Esophagus muscularis mucosa (tissue), 4 donors: ENCODE data around the gene SAFB. TPM values are rescaled to one million over a fixed set of nuclear protein-coding genes. Genes with fewer than 3 reads are reported as not detected.

ENCODE experiments used
- DNase-seq: peaks from one replicate; pipeline ENCODE4 v3.0.0-alpha.2; 2017; ENCODE audit errors: extremely low spot score
- H3K27ac ChIP-seq, 4 donors: fragments of 200-600 bp; sonication (generic); replicated peaks in 1 of 4; 1 replicate in 3 of 4; 2 replicates in 1 of 4; pipeline ENCODE4 v1.5.1; 2016 to 2019; ENCODE audit warnings: mild to moderate bottlenecking in 1 of 4
- H3K27me3 ChIP-seq, 4 donors: fragments of 200-600 bp; sonication (generic); one replicate each; pipeline versions ENCODE4 v1.5.1 to v1.6.0; 2016 to 2019
- H3K36me3 ChIP-seq, 4 donors: fragments of 200-600 bp; sonication (generic); one replicate each; pipeline ENCODE4 v1.5.1; 2016 to 2019
- H3K4me1 ChIP-seq, 4 donors: fragments of 200-600 bp; sonication (generic); one replicate each; pipeline ENCODE4 v1.5.1; 2016 to 2019
- H3K4me3 ChIP-seq, 4 donors: fragments of 200-600 bp; sonication (generic); 1 replicate in 2 of 4; 2 replicates in 2 of 4; pipeline ENCODE4 v1.5.1; 2016 to 2019; ENCODE audit warnings: mild to moderate bottlenecking in 4 of 4, moderate library complexity in 1 of 4
- H3K9me3 ChIP-seq, 4 donors: fragments of 200-600 bp; sonication (generic); 1 replicate in 3 of 4; 2 replicates in 1 of 4; pipeline ENCODE4 v1.5.1; 2016 to 2019
- CTCF ChIP-seq, 3 experiments: fragments of 200-600 bp in 2 of 3; fragments of 450-650 bp in 1 of 3; sonication (generic) in 2 of 3; IDR thresholded peaks; one replicate each; pipeline ENCODE4 v1.5.1; 2017 to 2019; ENCODE audit warnings: antibody characterized with exemption in 3 of 3, mild to moderate bottlenecking in 2 of 3, moderate library complexity in 1 of 3
- EP300 ChIP-seq: sonication (generic); formaldehyde crosslinking; IDR thresholded peaks from one replicate; pipeline ENCODE4 v1.6.1; 2017; ENCODE audit warnings: antibody characterized with exemption
- POLR2A ChIP-seq: fragments of 450-650 bp; IDR thresholded peaks from one replicate; pipeline ENCODE4 v1.6.1; 2017; ENCODE audit warnings: antibody characterized with exemption, moderate library complexity, mild to moderate bottlenecking, low read depth
- POLR2AphosphoS5 ChIP-seq, 2 donors: sonication (generic); formaldehyde crosslinking; IDR thresholded peaks; one replicate each; pipeline ENCODE4 v1.6.1; 2017; ENCODE audit warnings: antibody characterized with exemption in 2 of 2
- WGBS: methylation state at CpG from one replicate; pipeline ENCODE4 v1.1.5; 2018; 5-methylcytosine and 5-hydroxymethylcytosine counted together
- intact Hi-C: fragments of 100-400 bp; cut with DNase I; formaldehyde crosslinking; loops from one replicate; pipeline ENCODE4 v1.15.1; 2023
- total RNA-seq, 4 donors: library from RNA; depleted of rRNA; stranded (reverse); fragments of >200 nt; gene quantifications; one replicate each; pipeline versions ENCODE4 v1.1.0 to v1.2.1, GENCODE V29; 2016

The SAFB gene
- total RNA-seq, 4 donors from 2014 or later, result 48.4 to 96.2 (median 75.7) TPM

DNA sequence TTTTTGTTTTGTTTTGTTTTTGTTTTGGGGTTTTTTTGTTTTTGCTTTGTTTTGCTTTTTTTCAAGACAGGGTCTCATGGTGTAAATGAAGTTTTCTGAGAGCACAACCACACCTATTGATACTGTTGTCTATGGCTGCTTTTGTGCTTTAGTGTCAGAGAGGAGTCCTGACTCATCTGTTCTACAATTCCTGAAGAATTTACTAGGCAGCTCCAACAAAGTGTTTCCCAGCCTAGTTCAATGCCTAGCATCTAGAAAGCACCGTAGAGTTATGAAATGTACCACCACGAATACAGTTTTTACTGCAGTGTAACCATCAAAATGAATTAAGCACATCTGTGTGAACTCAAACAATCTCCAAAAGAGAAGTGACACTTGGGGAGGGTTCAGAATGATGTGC is 21.2 kb downstream of the SAFB start:
- H3K4me3 ChIP-seq, result no peak overlapping the region
- no peaks in the 10 kb centered on the region for H3K27me3 ChIP-seq
- 77% methylated on average over 2 of the region's 2 CpGs for WGBS
- no peak for DNase-seq
- H3K27ac ChIP-seq, result no peak overlapping the region
- no peak for TF ChIP-seq CTCF (IDR thresholded peaks at IDR 0.05)
- intact Hi-C loops, result no loop called here
- no peaks in the 10 kb centered on the region for H3K9me3 ChIP-seq
- H3K4me1 ChIP-seq, result peaks cover 0 to 16% (median 7%) of the 10 kb centered on the region in 4 donors
- H3K36me3 ChIP-seq, result peaks cover 32 to 77% (median 64%) of the 10 kb centered on the region in 4 donors

GRCh38 chr19:5645409-5645808 is 22.5 kb downstream of the SAFB start:
- Histone ChIP-seq H3K27ac (no peak overlapping the region), H3K27me3 (no peaks in the 10 kb centered on the region), H3K4me3 (no peak overlapping the region), H3K4me1 (peaks cover 0 to 11% (median 6%) of the 10 kb centered on the region in 4 donors), H3K9me3 (no peaks in the 10 kb centered on the region), H3K36me3 (peaks cover 41 to 86% (median 74%) of the 10 kb centered on the region in 4 donors)
- DNase-seq, result no peak
- no peak for TF ChIP-seq POLR2AphosphoS5 (IDR thresholded peaks at IDR 0.05)
- intact Hi-C loops, result no loop called here
- WGBS, result 88% methylated on average over 5 of the region's 5 CpGs

GRCh38 chr19:5646703-5647102 is 23.8 kb downstream of the SAFB start:
- 93% methylated on average over 4 of the region's 4 CpGs for WGBS
- no peaks in the 10 kb centered on the region for H3K9me3 ChIP-seq
- H3K36me3 ChIP-seq, result peaks cover 52 to 92% (median 81%) of the 10 kb centered on the region in 4 donors
- TF ChIP-seq POLR2AphosphoS5 (IDR thresholded peaks at IDR 0.05) (no peak), CTCF (IDR thresholded peaks at IDR 0.05) (no peak), EP300 (no peak), POLR2A (no peak)
- H3K27ac ChIP-seq, result no peak overlapping the region
- H3K4me3 ChIP-seq, result no peak overlapping the region
- DNase-seq, result no peak
- no peaks in the 10 kb centered on the region for H3K27me3 ChIP-seq
- intact Hi-C loops, result no loop called here
- H3K4me1 ChIP-seq, result peaks cover 0 to 11% (median 2%) of the 10 kb centered on the region in 4 donors

GRCh38 chr19:5648464-5648863 is 25.6 kb downstream of the SAFB start:
- H3K4me3 ChIP-seq, result no peak overlapping the region
- H3K4me1 ChIP-seq, result peaks cover 0 to 11% (median 2%) of the 10 kb centered on the region in 4 donors
- no peaks in the 10 kb centered on the region for H3K27me3 ChIP-seq
- intact Hi-C loops, result no loop called here
- WGBS, result 90% methylated on average over 11 of the region's 11 CpGs
- H3K36me3 ChIP-seq, result peaks cover 63 to 92% (median 87%) of the 10 kb centered on the region in 4 donors
- no peaks in the 10 kb centered on the region for H3K9me3 ChIP-seq
- no peak for DNase-seq
- TF ChIP-seq POLR2AphosphoS5 (IDR thresholded peaks at IDR 0.05), result no peak
- TF ChIP-seq POLR2A, result no peak
- TF ChIP-seq CTCF (IDR thresholded peaks at IDR 0.05), result no peak
- TF ChIP-seq EP300, result no peak
- H3K27ac ChIP-seq, result no peak overlapping the region

- no peak for DNase-seq
- Histone ChIP-seq H3K27me3 (no peaks in the 10 kb centered on the region), H3K4me3 (no peak overlapping the region), H3K27ac (no peak overlapping the region), H3K36me3 (peaks cover 77 to 92% (median 91%) of the 10 kb centered on the region in 4 donors), H3K9me3 (no peaks in the 10 kb centered on the region), H3K4me1 (no peaks in the 10 kb centered on the region)
- intact Hi-C loops, result no loop called here
- 100% methylated on average over 5 of the region's 5 CpGs for WGBS
- TF ChIP-seq EP300 (no peak), CTCF (IDR thresholded peaks at IDR 0.05) (no peak), POLR2AphosphoS5 (IDR thresholded peaks at IDR 0.05) (no peak), POLR2A (no peak)
These were observed 28.5 kb downstream of the SAFB start for GRCh38 chr19:5651361-5651760.
